Measurements from ENCODE around the gene NCOR2.

DNA sequence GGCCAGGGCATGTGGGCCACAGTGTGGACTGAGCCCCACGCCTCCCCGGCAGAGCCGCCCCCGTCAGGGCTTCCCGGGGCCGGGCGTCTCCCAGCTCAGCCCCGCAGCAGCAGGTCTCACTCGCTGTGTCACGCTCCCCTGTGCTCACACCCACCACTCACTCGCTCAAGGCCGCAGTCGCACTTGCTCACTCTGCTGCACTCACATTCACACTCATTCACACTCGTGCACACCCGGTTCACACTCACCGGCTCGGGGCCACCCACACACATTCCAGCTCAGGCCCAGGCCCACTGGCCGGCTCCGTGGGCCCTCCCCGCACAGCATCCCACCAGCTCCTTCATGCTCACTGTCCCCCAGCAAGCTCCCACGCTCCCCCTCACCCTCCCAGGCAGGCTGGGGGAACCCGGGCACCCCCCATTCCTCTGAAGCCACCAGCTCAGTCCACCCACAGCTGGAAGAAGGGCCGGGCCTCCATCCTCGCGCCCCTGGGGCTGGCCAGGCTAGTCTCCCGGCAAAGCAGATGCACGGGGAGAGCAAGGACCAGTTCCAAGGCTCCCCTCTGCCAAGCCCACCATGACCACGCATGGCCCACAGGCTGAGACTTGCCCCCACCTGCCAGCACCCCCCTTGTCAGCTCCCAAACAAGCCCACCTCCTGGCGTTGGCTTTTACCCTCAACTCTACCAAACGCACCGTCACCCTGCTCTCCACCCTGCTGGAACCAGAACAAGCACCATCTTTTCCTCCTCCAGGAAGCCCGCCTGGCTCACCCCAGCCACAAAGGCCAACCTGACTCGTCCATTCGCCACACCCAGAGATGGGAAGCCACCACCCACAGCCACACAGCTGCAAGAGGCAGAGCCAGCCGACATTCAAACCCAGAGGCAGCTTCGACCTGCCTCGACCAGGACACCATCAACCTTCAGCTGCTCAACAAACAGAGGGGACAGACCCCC is 28.0 kb downstream of the NCOR2 start:
- TF ChIP-seq, protein P1, sequence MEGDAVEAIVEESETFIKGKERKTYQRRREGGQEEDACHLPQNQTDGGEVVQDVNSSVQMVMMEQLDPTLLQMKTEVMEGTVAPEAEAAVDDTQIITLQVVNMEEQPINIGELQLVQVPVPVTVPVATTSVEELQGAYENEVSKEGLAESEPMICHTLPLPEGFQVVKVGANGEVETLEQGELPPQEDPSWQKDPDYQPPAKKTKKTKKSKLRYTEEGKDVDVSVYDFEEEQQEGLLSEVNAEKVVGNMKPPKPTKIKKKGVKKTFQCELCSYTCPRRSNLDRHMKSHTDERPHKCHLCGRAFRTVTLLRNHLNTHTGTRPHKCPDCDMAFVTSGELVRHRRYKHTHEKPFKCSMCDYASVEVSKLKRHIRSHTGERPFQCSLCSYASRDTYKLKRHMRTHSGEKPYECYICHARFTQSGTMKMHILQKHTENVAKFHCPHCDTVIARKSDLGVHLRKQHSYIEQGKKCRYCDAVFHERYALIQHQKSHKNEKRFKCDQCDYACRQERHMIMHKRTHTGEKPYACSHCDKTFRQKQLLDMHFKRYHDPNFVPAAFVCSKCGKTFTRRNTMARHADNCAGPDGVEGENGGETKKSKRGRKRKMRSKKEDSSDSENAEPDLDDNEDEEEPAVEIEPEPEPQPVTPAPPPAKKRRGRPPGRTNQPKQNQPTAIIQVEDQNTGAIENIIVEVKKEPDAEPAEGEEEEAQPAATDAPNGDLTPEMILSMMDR (optimal IDR thresholded peaks at IDR 0.05 in 1 of 3, IDR thresholded peaks at IDR 0.05 in 1 of 3, conservative IDR thresholded peaks at IDR 0.05 in 1 of 3; ENCODE audit: extremely low read depth in 1 of 3, insufficient read depth in 2 of 3, low read length in 3 of 3): no peak
- TF ChIP-seq EZH2 (IDR thresholded peaks at IDR 0.05; ENCODE audit: low read length): no peak

Measured in keratinocyte (primary cell).